ENCODE results near the gene PNPLA8. TPM values are rescaled to one million over a fixed set of nuclear protein-coding genes. Genes with fewer than 3 reads are reported as not detected.
A peak's percentile ranks its signal among the peaks of the same experiment; 100 is the strongest.

PNPLA8 gene
- total RNA-seq, 1 donor from 2014 or later: 29.5 TPM

GRCh38 chr7:108569381-108570145, 43.6 kb upstream of the PNPLA8 start, which contains the start of the genes DNAJB9 and THAP5:
DNAJB9 (plus strand) TSS chr7:108569874; CDS start chr7:108571727, 1,853 bp downstream.
THAP5 (minus strand) TSS chr7:108569706; CDS start chr7:108569569, 137 bp downstream.
- Mint-ChIP-seq H3K4me1 (ENCODE audit: unreplicated experiment) (peaks cover 39% of the 10 kb centered on the region), H3K9me3 (ENCODE audit: unreplicated experiment) (no peaks in the 10 kb centered on the region), H3K36me3 (ENCODE audit: unreplicated experiment) (peaks cover 26% of the 10 kb centered on the region), H3K4me3 (ENCODE audit: unreplicated experiment) (peak within 1 kb of the TSS; percentile 99), H3K27ac (ENCODE audit: unreplicated experiment) (peak within 1 kb of the TSS; percentile 99), H3K27me3 (ENCODE audit: unreplicated experiment) (no peaks in the 10 kb centered on the region)
- no peak for TF ChIP-seq CTCF (IDR thresholded peaks at IDR 0.05)
- DNase-seq (ENCODE audit: extremely low spot score, unreplicated experiment): peak; percentile 100

- Mint-ChIP-seq H3K4me1 (ENCODE audit: unreplicated experiment) (peaks cover 39% of the 10 kb centered on the region), H3K27ac (ENCODE audit: unreplicated experiment) (peak overlapping the region; percentile 99), H3K36me3 (ENCODE audit: unreplicated experiment) (peaks cover 30% of the 10 kb centered on the region), H3K9me3 (ENCODE audit: unreplicated experiment) (no peaks in the 10 kb centered on the region), H3K27me3 (ENCODE audit: unreplicated experiment) (no peaks in the 10 kb centered on the region), H3K4me3 (ENCODE audit: unreplicated experiment) (peak overlapping the region; percentile 99)
- no peak for TF ChIP-seq CTCF (IDR thresholded peaks at IDR 0.05)
- no peak for DNase-seq (ENCODE audit: extremely low spot score, unreplicated experiment)
Measured at GRCh38 chr7:108568801-108569380, 43.0 kb upstream of the PNPLA8 start.

GRCh38 chr7:108565987-108566386, 40.1 kb upstream of the PNPLA8 start:
- H3K27me3 Mint-ChIP-seq (ENCODE audit: unreplicated experiment): no peaks in the 10 kb centered on the region
- H3K4me3 Mint-ChIP-seq (ENCODE audit: unreplicated experiment): no peak overlapping the region
- no peak for TF ChIP-seq CTCF (IDR thresholded peaks at IDR 0.05)
- H3K9me3 Mint-ChIP-seq (ENCODE audit: unreplicated experiment): no peaks in the 10 kb centered on the region
- no peak overlapping the region for H3K27ac Mint-ChIP-seq (ENCODE audit: unreplicated experiment)
- peaks cover 27% of the 10 kb centered on the region for H3K4me1 Mint-ChIP-seq (ENCODE audit: unreplicated experiment)
- DNase-seq (ENCODE audit: extremely low spot score, unreplicated experiment): no peak
- peaks cover 30% of the 10 kb centered on the region for H3K36me3 Mint-ChIP-seq (ENCODE audit: unreplicated experiment)

GRCh38 chr7:108561047-108561619, 35.2 kb upstream of the PNPLA8 start:
- H3K9me3 Mint-ChIP-seq (ENCODE audit: unreplicated experiment): peaks cover 10% of the 10 kb centered on the region
- no peak overlapping the region for H3K4me3 Mint-ChIP-seq (ENCODE audit: unreplicated experiment)
- no peaks in the 10 kb centered on the region for H3K27me3 Mint-ChIP-seq (ENCODE audit: unreplicated experiment)
- H3K36me3 Mint-ChIP-seq (ENCODE audit: unreplicated experiment): peaks cover 39% of the 10 kb centered on the region
- no peaks in the 10 kb centered on the region for H3K4me1 Mint-ChIP-seq (ENCODE audit: unreplicated experiment)
- TF ChIP-seq CTCF (IDR thresholded peaks at IDR 0.05): no peak
- DNase-seq (ENCODE audit: extremely low spot score, unreplicated experiment): no peak
- H3K27ac Mint-ChIP-seq (ENCODE audit: unreplicated experiment): no peak overlapping the region

GRCh38 chr7:108559253-108559652, 33.3 kb upstream of the PNPLA8 start:
- Mint-ChIP-seq H3K27ac (ENCODE audit: unreplicated experiment) (no peak overlapping the region), H3K4me3 (ENCODE audit: unreplicated experiment) (no peak overlapping the region), H3K9me3 (ENCODE audit: unreplicated experiment) (peaks cover 10% of the 10 kb centered on the region), H3K36me3 (ENCODE audit: unreplicated experiment) (peaks cover 26% of the 10 kb centered on the region), H3K4me1 (ENCODE audit: unreplicated experiment) (no peaks in the 10 kb centered on the region), H3K27me3 (ENCODE audit: unreplicated experiment) (no peaks in the 10 kb centered on the region)
- no peak for TF ChIP-seq CTCF (IDR thresholded peaks at IDR 0.05)
- DNase-seq (ENCODE audit: extremely low spot score, unreplicated experiment): no peak
